Kidney (tissue), 14 donors: ENCODE data around the gene ZFAND3. TPM values are rescaled to one million over a fixed set of nuclear protein-coding genes. Genes with fewer than 3 reads are reported as not detected.

ENCODE experiments used
- DNase-seq, 5 donors: peaks; one replicate each; pipeline ENCODE4 v3.0.0-alpha.2; 2013 to 2020
- FAIRE-seq: peaks from 2 replicates; lab custom pipeline; 2012; peaks lifted over from hg19 to GRCh38; lab: Jason Lieb, UNC
- H3K27ac ChIP-seq, 2 donors: one replicate each; pipeline ENCODE4 v1.7.0; 2013; ENCODE audit warnings: low read depth in 2 of 2, low read length in 2 of 2, inconsistent platforms in 1 of 2
- H3K27me3 ChIP-seq: one replicate; pipeline ENCODE4 v1.7.1; 2013; ENCODE audit warnings: low read length, inconsistent platforms; ENCODE audit not compliant: control insufficient read depth, insufficient read depth
- H3K36me3 ChIP-seq, 3 donors: one replicate each; pipeline versions ENCODE4 v1.7.0 to v1.7.1; 2013; ENCODE audit warnings: low read length in 3 of 3, control low read depth in 1 of 3, inconsistent platforms in 1 of 3; ENCODE audit not compliant: insufficient read depth in 3 of 3, control insufficient read depth in 2 of 3
- H3K4me1 ChIP-seq, 3 donors: one replicate each; pipeline versions ENCODE4 v1.7.0 to v1.7.1; 2013; ENCODE audit warnings: low read length in 3 of 3, inconsistent platforms in 1 of 3, low read depth in 1 of 3; ENCODE audit not compliant: control insufficient read depth in 2 of 3, insufficient read depth in 2 of 3
- H3K4me3 ChIP-seq, 3 donors: one replicate each; pipeline versions ENCODE4 v1.7.0 to v1.8.1; 2013; ENCODE audit warnings: low read length in 3 of 3, control low read depth in 1 of 3, inconsistent platforms in 1 of 3
- H3K9ac ChIP-seq, 3 donors: one replicate each; pipeline versions ENCODE4 v1.7.0 to v1.7.1; 2013; ENCODE audit warnings: low read length in 3 of 3, control low read depth in 1 of 3, inconsistent platforms in 1 of 3
- H3K9me3 ChIP-seq, 3 donors: one replicate each; pipeline versions ENCODE4 v1.7.0 to v1.7.1; 2013; ENCODE audit warnings: low read length in 3 of 3, control low read depth in 1 of 3, inconsistent platforms in 1 of 3; ENCODE audit not compliant: control insufficient read depth in 2 of 3, insufficient read depth in 1 of 3
- CTCF ChIP-seq: IDR thresholded peaks from 3 replicates; pipeline ENCODE4 v1.5.1; 2012; ENCODE audit warnings: mild to moderate bottlenecking, moderate library complexity, borderline replicate concordance; ENCODE audit not compliant: insufficient read depth; ENCODE audit errors: extremely low read depth
- intact Hi-C: fragments of 100-400 bp; cut with DNase I; formaldehyde crosslinking; loops from one replicate; pipeline ENCODE4 v1.11.1; 2022
- polyA plus RNA-seq: library from polyadenylated mRNA; stranded (reverse); fragments of 350-450 nt; fragmentation: Illumina TruSeq; extraction: RNeasy Lipid Tissue Mini Kit (QIAGEN cat#74804); gene quantifications from one replicate; pipeline ENCODE4 v1.2.3, GENCODE V29; 2014; ENCODE audit warnings: low read depth, low replicate concordance; ENCODE audit not compliant: insufficient read depth
- total RNA-seq: library from RNA; stranded (reverse); fragmentation: NEBNext Ultra II Directional; extraction: Animal tissue kit (Norgen Biotek cat#: 25700); gene quantifications from one replicate; pipeline ENCODE4 v1.2.1, GENCODE V29; 2021
- donor health status: control.
- donor health status: control.
- donor health status: control.
- donor health status: control.
- donor health status: control.
- donor health status: DM: yes; HTN: yes; CAD: no.
- donor health status: Normal renal cell carcinoma (clear cell type).

The ZFAND3 gene
- total and polyA plus RNA-seq, 2 donors from 2014 or later: 44.6 to 104 TPM

DNA sequence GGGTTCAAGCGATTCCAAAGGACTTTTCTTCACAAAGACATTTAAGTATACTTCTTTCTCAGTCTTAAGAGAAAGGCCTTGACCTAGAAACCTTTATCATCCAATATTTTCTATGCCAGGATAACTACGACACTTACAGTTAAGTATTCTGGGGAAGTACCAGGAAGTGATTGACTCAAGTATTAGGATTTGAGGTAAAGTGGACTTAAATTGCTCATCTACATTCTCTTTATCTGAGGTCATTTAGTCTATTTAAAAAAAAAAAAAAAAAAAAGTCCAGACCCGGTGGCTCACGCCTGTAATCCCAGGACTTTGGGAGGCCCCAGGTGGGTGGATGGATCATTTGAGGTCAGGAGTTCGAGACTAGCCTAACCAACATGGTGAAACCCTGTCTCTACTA lies 114.7 kb downstream of the ZFAND3 start:
- Histone ChIP-seq H3K4me1 (peaks cover 0 to 15% (median 2%) of the 10 kb centered on the region in 3 donors), H3K36me3 (no peaks in the 10 kb centered on the region), H3K27me3 (no peaks in the 10 kb centered on the region), H3K9me3 (no peaks in the 10 kb centered on the region), H3K9ac (no peak overlapping the region), H3K27ac (no peak overlapping the region), H3K4me3 (no peak overlapping the region)
- intact Hi-C loops: no loop called here
- DNase-seq: no peak
- TF ChIP-seq CTCF: no peak
- FAIRE-seq: no peak

DNA sequence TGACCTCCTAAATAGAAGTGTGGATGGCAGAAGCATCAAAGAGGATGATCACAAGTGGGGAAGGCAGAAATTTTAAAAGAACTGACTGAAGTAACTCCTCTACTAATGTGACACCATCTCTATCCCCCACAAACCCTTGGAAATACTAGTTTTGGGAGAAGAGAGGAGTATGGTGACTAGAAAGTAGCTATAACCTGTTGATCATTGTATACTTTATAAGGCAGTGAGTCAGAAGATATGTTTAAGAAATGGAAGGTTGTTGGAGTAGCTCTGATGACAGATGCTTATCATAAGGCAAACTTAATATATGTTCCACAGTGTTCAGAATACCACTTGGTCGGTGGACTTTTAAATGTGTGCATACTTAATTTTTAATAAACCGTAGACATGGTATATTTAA lies 116.6 kb downstream of the ZFAND3 start:
- no peak overlapping the region for H3K4me3 ChIP-seq
- no peak overlapping the region for H3K9ac ChIP-seq
- no peak for FAIRE-seq
- H3K9me3 ChIP-seq: no peaks in the 10 kb centered on the region
- intact Hi-C loops: no loop called here
- H3K27me3 ChIP-seq: no peaks in the 10 kb centered on the region
- no peak for TF ChIP-seq CTCF
- no peak for DNase-seq
- peaks cover 0 to 11% (median 0%) of the 10 kb centered on the region in 3 donors for H3K4me1 ChIP-seq
- H3K36me3 ChIP-seq: no peaks in the 10 kb centered on the region
- no peak overlapping the region for H3K27ac ChIP-seq

DNA sequence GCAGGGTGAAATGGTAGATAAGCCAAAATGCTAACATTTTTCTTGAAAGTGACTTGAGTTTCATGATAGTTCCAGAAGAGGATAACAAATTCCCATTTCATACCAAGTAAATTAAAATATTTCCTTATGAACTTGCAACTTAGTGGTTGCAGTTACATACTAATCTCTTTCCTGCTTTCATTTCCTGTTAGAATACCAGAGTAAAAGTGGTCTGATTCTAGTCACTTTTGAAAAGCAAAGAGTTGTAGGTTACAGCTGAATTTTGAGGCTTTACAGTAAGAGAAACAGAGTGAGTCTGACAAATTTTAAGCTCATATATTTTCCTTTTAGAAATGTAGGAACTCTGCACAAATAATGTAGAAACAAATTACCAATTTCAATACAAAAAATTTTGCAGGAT lies 117.4 kb downstream of the ZFAND3 start:
- Histone ChIP-seq H3K4me1 (peaks cover 0 to 16% (median 0%) of the 10 kb centered on the region in 3 donors), H3K4me3 (no peak overlapping the region), H3K36me3 (no peaks in the 10 kb centered on the region), H3K27ac (no peak overlapping the region), H3K27me3 (no peaks in the 10 kb centered on the region), H3K9me3 (no peaks in the 10 kb centered on the region), H3K9ac (no peak overlapping the region)
- intact Hi-C loops: no loop called here
- DNase-seq (no peak), FAIRE-seq (no peak)
- no peak for TF ChIP-seq CTCF

DNA sequence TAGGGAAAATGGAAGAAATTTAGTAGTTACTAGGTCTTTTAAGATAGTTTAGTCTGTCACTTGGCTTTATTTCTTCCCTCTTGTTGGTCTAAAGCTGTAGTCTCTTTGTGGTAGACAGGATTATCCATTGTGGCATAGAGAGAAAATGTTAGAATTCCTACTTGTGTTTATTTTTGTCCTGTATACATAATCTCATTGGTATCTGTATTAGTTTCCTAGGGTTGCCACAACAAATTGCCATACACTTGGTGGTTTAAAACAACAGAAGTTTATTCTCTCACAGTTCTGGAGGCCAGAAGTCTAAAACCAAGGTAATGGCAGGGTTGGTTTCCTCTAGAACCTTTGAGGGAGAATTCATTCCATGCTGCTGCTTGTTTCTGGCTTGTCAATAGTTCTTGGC lies 119.4 kb downstream of the ZFAND3 start:
- intact Hi-C loops: no loop called here
- TF ChIP-seq CTCF: no peak
- no peak overlapping the region for H3K4me3 ChIP-seq
- DNase-seq: no peak
- H3K27ac ChIP-seq: no peak overlapping the region
- FAIRE-seq: no peak
- H3K27me3 ChIP-seq: no peaks in the 10 kb centered on the region
- no peaks in the 10 kb centered on the region for H3K9me3 ChIP-seq
- no peaks in the 10 kb centered on the region for H3K36me3 ChIP-seq
- peaks cover 0 to 22% (median 0%) of the 10 kb centered on the region in 3 donors for H3K4me1 ChIP-seq
- no peak overlapping the region for H3K9ac ChIP-seq
